Prostate gland (tissue), 2 donors: ENCODE measurements around the gene TMEM131L. TPM values are rescaled to one million over a fixed set of nuclear protein-coding genes. Genes with fewer than 3 reads are reported as not detected.
"Not testable (repeated sequence)": the region's sequence is repeated elsewhere in the genome, so short reads cannot be mapped to it uniquely, and the experiment has no call there.

Experiments
- DNase-seq: peaks from one replicate; pipeline ENCODE4 v3.0.0-alpha.2; 2019; ENCODE audit warnings: low spot score
- H3K27ac ChIP-seq, 2 donors: fragments of 200-600 bp; sonication (generic); 2 replicates each; pipeline ENCODE4 v1.5.1; 2017 to 2019
- H3K27me3 ChIP-seq: fragments of 200-600 bp; sonication (generic); replicated peaks from 2 replicates; pipeline ENCODE4 v1.5.1; 2019; ENCODE audit not compliant: insufficient read depth
- H3K36me3 ChIP-seq, 2 donors: fragments of 200-600 bp; sonication (generic); 1 replicate in 1 of 2; 2 replicates in 1 of 2; pipeline versions ENCODE4 v1.5.1 to v1.8.1; 2017 to 2019
- H3K4me1 ChIP-seq: fragments of 200-600 bp; sonication (generic); replicated peaks from 2 replicates; pipeline ENCODE4 v1.5.1; 2019
- H3K4me3 ChIP-seq, 2 donors: fragments of 200-600 bp; sonication (generic); 2 replicates each; pipeline ENCODE4 v1.5.1; 2017 to 2019
- H3K9me3 ChIP-seq: fragments of 200-600 bp; sonication (generic); 2 replicates; pipeline ENCODE4 v1.5.1; 2017
- POLR2A ChIP-seq: fragments of 450-650 bp; IDR thresholded peaks from one replicate; pipeline ENCODE4 v1.6.1; 2016; ENCODE audit warnings: antibody characterized with exemption, mild to moderate bottlenecking
- POLR2AphosphoS5 ChIP-seq: sonication (generic); formaldehyde crosslinking; IDR thresholded peaks from one replicate; pipeline ENCODE4 v1.6.1; 2017; ENCODE audit warnings: antibody characterized with exemption
- WGBS: methylation state at CpG from one replicate; pipeline ENCODE4 v1.1.5; 2018; 5-methylcytosine and 5-hydroxymethylcytosine counted together
- intact Hi-C: fragments of 100-400 bp; cut with DNase I; formaldehyde crosslinking; loops from one replicate; pipeline ENCODE4 v1.14.2; 2022
- total RNA-seq, 2 donors: library from RNA; depleted of rRNA; stranded (reverse); fragments of >200 nt; gene quantifications; one replicate each; pipeline ENCODE4 v1.1.0, GENCODE V29; 2016
- TF ChIP-seq, protein P1 (sequence below), 4 experiments: fragments of 200-600 bp in 2 of 4; fragments of 450-650 bp in 2 of 4; sonication (generic) in 2 of 4; IDR thresholded peaks; 1 replicate in 3 of 4; 2 replicates in 1 of 4; pipeline ENCODE4 v1.5.1; 2016 to 2019; ENCODE audit warnings: antibody characterized with exemption in 4 of 4, mild to moderate bottlenecking in 2 of 4, moderate library complexity in 2 of 4

TMEM131L gene
- total RNA-seq, 2 donors from 2014 or later: 9.3 to 12.5 TPM

DNA sequence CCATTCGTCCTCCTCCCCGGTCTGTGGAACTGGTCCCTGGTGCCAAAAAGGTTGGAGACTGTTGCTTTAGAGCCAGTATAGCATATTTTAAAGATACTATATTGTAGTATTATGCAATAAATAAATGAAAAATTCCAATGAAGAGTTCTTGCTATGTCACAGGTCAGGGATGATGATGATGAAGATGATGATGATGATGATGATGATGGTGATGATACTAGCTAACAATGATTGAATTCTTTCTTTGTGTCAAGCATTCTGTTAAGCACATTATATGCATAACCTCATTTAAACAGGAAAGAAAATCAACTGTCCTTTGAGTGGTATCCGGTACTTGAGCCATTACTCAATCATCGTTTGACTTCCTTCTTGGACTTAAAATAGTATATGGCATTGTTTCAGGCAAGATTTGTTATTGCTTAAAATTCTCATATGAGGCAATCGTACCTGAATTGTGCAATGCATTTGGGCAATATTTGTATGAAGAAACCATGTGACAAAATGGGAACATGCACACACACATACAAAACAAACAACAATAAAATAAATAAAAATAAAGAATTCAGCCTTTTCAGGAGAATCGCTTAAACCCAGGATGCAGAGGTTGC is 195.2 kb downstream of the TMEM131L start:
- Histone ChIP-seq H3K9me3 (no peaks in the 10 kb centered on the region), H3K4me1 (no peaks in the 10 kb centered on the region), H3K4me3 (no peak overlapping the region), H3K27me3 (no peaks in the 10 kb centered on the region), H3K36me3 (no peaks in the 10 kb centered on the region), H3K27ac (no peak overlapping the region)
- DNase-seq: no peak
- intact Hi-C loops: no loop called here
- TF ChIP-seq, protein P1, sequence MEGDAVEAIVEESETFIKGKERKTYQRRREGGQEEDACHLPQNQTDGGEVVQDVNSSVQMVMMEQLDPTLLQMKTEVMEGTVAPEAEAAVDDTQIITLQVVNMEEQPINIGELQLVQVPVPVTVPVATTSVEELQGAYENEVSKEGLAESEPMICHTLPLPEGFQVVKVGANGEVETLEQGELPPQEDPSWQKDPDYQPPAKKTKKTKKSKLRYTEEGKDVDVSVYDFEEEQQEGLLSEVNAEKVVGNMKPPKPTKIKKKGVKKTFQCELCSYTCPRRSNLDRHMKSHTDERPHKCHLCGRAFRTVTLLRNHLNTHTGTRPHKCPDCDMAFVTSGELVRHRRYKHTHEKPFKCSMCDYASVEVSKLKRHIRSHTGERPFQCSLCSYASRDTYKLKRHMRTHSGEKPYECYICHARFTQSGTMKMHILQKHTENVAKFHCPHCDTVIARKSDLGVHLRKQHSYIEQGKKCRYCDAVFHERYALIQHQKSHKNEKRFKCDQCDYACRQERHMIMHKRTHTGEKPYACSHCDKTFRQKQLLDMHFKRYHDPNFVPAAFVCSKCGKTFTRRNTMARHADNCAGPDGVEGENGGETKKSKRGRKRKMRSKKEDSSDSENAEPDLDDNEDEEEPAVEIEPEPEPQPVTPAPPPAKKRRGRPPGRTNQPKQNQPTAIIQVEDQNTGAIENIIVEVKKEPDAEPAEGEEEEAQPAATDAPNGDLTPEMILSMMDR (IDR thresholded peaks at IDR 0.05): no peak
- TF ChIP-seq POLR2A: no peak
- peak; percentile 48 for TF ChIP-seq POLR2AphosphoS5
- WGBS: 78% methylated on average over 6 of the region's 6 CpGs

DNA sequence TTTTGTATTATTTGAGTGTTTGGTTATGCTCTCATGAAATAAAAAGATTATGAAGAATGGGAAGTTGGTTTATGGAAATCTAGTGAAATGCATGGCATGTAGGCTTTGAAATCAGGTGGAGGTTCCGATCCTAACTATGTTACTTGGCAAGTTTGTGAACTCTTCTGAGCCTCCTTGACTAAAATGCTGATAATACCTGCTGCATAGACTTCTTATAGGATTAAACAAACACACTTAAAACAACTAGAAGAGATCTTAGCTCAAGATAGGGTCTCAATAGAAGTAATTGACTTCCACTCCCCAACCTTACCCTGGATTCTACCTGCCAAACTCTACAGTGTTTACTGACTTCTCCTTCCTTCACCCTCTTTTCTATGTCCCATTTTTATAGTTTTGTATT is 195.7 kb downstream of the TMEM131L start:
- no peak for DNase-seq
- Histone ChIP-seq H3K4me3 (no peak overlapping the region), H3K9me3 (no peaks in the 10 kb centered on the region), H3K4me1 (no peaks in the 10 kb centered on the region), H3K36me3 (no peaks in the 10 kb centered on the region), H3K27ac (no peak overlapping the region), H3K27me3 (no peaks in the 10 kb centered on the region)
- intact Hi-C loops: no loop called here
- 75% methylated on average over 1 of the region's 1 CpG for WGBS
- TF ChIP-seq POLR2AphosphoS5 (no peak), POLR2A (no peak)
- TF ChIP-seq, protein P1 (IDR thresholded peaks at IDR 0.05): no peak

DNA sequence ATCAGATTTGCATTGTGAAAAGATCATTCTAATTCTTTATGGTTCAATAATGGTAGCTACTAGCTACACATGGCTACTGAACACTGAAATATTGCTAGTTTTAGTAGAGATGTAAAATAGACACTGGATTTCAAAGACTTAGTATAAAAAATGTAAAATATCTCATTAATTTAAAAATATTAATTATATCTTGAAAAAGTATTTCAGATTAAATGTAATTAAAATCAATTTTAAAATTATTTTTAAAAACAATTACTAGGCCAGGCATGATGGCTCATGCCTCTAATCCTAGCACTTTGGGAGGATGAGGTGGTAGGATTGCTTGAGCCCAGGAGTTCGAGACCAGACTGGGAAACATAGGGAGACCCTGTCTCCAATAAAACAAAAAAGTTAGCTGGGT is 197.5 kb downstream of the TMEM131L start:
- no peaks in the 10 kb centered on the region for H3K36me3 ChIP-seq

DNA sequence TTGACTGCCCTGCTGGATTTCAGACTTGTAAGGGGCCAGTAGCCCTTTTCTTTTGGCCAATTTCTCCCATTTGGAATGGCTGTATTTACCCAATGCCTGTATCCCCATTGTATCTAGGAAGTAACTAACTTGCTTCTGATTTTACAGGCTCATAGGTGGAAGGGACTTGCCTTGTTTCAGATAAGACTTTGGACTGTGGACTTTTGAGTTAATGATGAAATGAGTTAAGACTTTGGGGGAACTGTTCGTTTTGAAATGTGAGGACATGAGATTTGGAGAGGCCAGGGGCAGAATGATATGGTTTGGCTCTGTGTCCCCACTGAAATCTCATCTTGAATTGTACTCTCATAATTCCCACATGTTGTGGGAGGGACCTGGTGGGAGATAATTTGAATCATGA is 200.3 kb downstream of the TMEM131L start:
- H3K9me3 ChIP-seq, intact Hi-C loops, H3K4me1 ChIP-seq, H3K27ac ChIP-seq, H3K4me3 ChIP-seq, H3K36me3 ChIP-seq, DNase-seq, H3K27me3 ChIP-seq: not testable (repeated sequence)
- WGBS: 64% methylated on average over 1 of the region's 1 CpG

More for the DNA sequence above, 197.5 kb downstream of the TMEM131L start:
- DNase-seq: no peak
- Histone ChIP-seq H3K27me3 (no peaks in the 10 kb centered on the region), H3K9me3 (no peaks in the 10 kb centered on the region), H3K4me1 (no peaks in the 10 kb centered on the region), H3K4me3 (no peak overlapping the region), H3K27ac (no peak overlapping the region)
- intact Hi-C loops: no loop called here
- WGBS: 92% methylated on average over 1 of the region's 1 CpG
- TF ChIP-seq POLR2A: no peak
- TF ChIP-seq, protein P1 (IDR thresholded peaks at IDR 0.05): no peak
- TF ChIP-seq POLR2AphosphoS5: no peak

DNA sequence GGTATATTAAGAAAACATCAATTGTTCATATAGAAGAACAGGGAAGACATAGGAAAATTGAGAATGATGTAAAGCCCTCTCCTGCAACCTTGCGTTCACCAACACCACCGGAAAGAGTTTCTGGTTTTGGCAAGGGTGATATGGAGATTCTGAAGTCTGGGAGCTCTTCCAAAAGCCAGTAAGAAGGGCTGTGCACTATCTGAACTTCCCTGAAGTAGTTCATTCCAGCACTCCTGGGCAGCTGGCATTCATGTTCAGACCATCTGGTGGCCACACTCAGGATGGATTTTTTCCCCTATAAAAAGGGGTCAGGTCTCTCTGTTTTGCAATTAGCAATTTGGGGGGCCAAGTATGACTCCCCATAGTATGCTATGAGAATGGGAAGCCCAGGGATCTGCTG is 202.5 kb downstream of the TMEM131L start:
- no peak for TF ChIP-seq POLR2AphosphoS5
- no peak for TF ChIP-seq POLR2A
- TF ChIP-seq, protein P1 (IDR thresholded peaks at IDR 0.05): no peak
- intact Hi-C loops: no loop called here
- DNase-seq: no peak

More for the DNA sequence above, 202.5 kb downstream of the TMEM131L start:
- no peaks in the 10 kb centered on the region for H3K27me3 ChIP-seq
- H3K36me3 ChIP-seq: no peaks in the 10 kb centered on the region
- H3K27ac ChIP-seq: no peak overlapping the region
- WGBS: 87% methylated on average over 2 of the region's 2 CpGs
- no peaks in the 10 kb centered on the region for H3K4me1 ChIP-seq
- no peaks in the 10 kb centered on the region for H3K9me3 ChIP-seq
- no peak overlapping the region for H3K4me3 ChIP-seq
